GM21576 (cell line): Measurements from ENCODE around the gene WIPF1.

Source experiments
- ATAC-seq: cut with Tn5 transposase; IDR thresholded peaks from one replicate; pipeline ENCODE4 v1.9.1; 2021; ENCODE audit warnings: mild to moderate bottlenecking, moderate library complexity; ENCODE audit not compliant: unreplicated experiment

Gene WIPF1

GRCh38 chr2:174546519-174547506 is 50.8 kb downstream of the WIPF1 start:
- no peak for ATAC-seq

- no peak for ATAC-seq
Measured at GRCh38 chr2:174545240-174545639, 52.4 kb downstream of the WIPF1 start.

- no peak for ATAC-seq
Measured at GRCh38 chr2:174544802-174545201, 52.8 kb downstream of the WIPF1 start.

DNA sequence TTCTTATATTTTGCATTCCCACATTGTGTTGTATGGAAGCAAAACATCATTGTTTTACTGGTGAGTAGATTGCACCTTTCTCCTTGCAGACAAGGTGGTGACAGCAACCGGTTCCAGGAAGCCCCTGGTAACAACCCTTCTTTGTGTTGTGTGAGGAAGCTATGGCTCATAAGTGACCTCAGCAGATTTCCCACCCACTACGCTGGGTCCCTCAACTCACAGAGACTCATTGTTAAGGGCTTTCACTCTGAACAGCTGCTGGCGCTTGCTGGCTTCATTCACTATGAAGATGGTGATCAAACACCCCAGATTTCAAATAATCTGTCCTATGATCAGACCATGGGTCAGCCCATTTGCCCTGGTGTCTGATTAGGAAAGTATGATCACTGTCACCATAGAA is 53.4 kb downstream of the WIPF1 start:
- no peak for ATAC-seq

GRCh38 chr2:174540893-174541292 is 56.7 kb downstream of the WIPF1 start:
- ATAC-seq, result no peak

GRCh38 chr2:174535757-174536703 is 61.6 kb downstream of the WIPF1 start:
- peak; percentile 53 for ATAC-seq

DNA sequence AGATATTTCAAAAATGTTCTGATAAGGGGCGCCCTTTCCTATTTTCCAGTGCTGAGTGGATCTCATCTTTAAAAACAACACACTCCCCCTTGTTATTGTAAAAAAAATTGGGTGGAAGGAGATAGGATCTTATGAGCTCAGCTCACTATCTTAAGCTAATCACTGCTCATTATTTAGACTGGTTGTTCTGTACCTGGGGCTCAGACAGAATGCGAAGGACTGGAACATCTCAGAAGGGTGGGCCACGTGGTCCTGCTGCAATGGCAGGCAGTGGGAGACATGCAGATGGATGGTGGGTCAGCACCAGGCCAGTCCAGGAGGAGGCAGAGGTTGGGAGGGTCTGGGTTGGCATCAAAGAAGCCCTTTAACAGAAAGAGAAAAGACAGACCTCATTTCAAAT is 62.5 kb downstream of the WIPF1 start:
- ATAC-seq, result no peak

DNA sequence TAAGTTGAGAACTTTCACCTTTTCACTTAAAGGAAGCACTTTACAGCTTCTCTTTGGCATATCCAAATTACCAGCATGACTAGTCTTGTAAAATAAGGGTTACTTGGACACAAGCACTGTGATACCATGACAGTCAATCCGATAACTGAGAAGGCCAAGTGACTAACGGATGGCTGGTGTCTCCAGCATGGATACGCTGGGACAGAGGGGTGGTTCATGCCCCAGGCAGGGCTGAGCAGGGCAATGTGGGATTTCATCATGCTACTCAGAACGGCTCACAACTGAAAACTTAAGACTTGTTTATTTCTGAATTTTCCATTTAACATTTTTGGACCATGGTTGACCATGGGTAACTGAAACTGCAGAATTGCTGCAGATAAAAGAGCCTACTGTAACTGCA is 67.7 kb downstream of the WIPF1 start:
- no peak for ATAC-seq

GRCh38 chr2:174527959-174528358 is 69.6 kb downstream of the WIPF1 start:
- ATAC-seq, result no peak

GRCh38 chr2:174527101-174527721 is 70.4 kb downstream of the WIPF1 start:
- no peak for ATAC-seq

GRCh38 chr2:174524527-174524926 is 73.1 kb downstream of the WIPF1 start:
- no peak for ATAC-seq

DNA sequence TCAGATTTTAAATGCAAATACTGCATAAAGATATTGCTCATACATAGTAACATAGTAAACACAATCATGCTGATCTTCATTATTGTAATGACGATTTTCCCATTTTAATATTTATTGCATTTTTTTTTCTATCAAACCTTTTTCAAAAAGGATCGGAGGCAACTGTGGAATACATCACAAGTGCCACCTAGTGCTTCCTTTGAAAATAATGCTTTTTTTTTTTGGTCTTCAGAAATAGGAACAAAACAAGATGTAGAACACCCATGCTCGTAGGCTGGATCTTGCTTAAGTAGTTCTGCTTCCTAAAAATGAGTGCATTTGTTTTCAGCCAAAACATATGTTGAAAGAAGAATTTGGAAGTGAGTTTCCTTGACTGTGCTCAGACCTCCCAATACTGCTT is 75.1 kb downstream of the WIPF1 start:
- no peak for ATAC-seq

DNA sequence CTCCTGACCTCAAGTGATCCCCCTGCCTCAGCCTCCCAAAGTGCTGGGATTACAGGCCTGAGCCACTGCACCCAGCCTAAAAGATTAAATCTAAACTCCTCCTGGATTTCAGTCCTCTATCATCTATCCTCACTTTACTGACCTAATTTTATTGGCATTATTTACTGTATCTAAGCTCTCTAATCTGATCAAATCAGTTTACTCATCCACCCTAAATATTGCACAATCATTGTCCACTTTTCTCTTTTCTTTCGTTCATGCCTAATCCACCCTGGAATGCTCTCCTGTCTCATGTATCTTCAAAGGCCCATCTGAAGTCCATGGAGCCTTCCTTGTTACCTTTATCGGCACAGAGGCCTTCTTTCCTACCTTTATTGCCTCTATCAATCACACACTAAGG is 79.2 kb downstream of the WIPF1 start:
- ATAC-seq, result no peak

GRCh38 chr2:174516501-174517378 is 80.9 kb downstream of the WIPF1 start:
- no peak for ATAC-seq

- ATAC-seq, result no peak
Measured at GRCh38 chr2:174512345-174512744, 85.3 kb downstream of the WIPF1 start.

- no peak for ATAC-seq
Measured at GRCh38 chr2:174511580-174512260, 85.9 kb downstream of the WIPF1 start.

DNA sequence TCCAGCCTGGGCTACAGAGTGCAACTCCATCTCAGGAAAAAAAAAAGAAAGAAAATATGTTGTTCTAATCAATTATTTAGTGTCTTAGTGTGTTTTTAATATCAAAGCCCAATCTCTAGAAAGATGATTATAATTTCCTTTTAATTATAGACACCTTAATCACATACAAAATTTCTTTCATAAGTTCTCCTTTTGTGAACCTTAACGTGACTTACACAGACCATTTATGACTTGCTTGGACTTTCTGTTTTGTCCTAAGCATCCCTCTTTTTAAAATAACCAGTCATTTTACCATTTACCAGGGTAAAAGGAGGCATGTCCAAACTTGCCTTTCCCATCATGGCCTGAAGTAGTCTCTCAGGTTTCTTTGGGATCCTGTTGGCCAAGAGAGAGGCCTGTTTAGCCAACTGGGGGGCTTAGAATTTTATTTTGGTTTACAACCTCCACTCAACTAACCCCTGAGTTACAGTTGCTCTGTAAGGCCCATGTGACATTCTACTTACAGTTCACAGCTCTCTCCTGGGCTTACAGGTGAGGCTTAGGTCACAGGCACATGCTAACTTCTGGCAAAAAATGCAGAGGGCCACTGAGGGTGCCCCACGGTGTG is 86.9 kb downstream of the WIPF1 start:
- no peak for ATAC-seq
